GM12878 (cell line): ENCODE results near the gene VPS52. TPM values are rescaled to one million over a fixed set of nuclear protein-coding genes. Genes with fewer than 3 reads are reported as not detected.

Experiments
- BMI1 ChIP-seq: fragments of 450-650 bp; IDR thresholded peaks from 2 replicates; pipeline ENCODE4 v1.6.1; 2016; ENCODE audit warnings: mild to moderate bottlenecking, moderate library complexity, borderline replicate concordance
- CBX5 ChIP-seq: sonication (generic); IDR thresholded peaks from 2 replicates; pipeline ENCODE4 v1.6.1; 2016; ENCODE audit warnings: low read depth, moderate library complexity, mild to moderate bottlenecking, inconsistent platforms
- IRF4 ChIP-seq: IDR thresholded peaks from 2 replicates; pipeline ENCODE4 v1.6.1; 2011; ENCODE audit warnings: low read depth, low read length
- JUNB ChIP-seq: IDR thresholded peaks from 2 replicates; pipeline ENCODE4 v1.6.1; 2016; ENCODE audit warnings: antibody characterized with exemption, mild to moderate bottlenecking
- KAT2A ChIP-seq: conservative IDR thresholded peaks from 2 replicates; pipeline ENCODE4 v1.6.1; 2011; ENCODE audit warnings: low read depth, low read length; ENCODE audit not compliant: control insufficient read depth
- KDM1A ChIP-seq: fragments of 200-600 bp; sonication (generic); IDR thresholded peaks from 2 replicates; pipeline ENCODE4 v1.6.1; 2016; ENCODE audit warnings: borderline replicate concordance
- PAX8 ChIP-seq: fragments of 450-650 bp; IDR thresholded peaks from 2 replicates; pipeline ENCODE4 v1.6.1; 2017; ENCODE audit warnings: mild to moderate bottlenecking, moderate library complexity
- POLR2AphosphoS2 ChIP-seq: IDR thresholded peaks from 2 replicates; pipeline ENCODE4 v1.6.1; 2011; ENCODE audit warnings: low read depth, mild to moderate bottlenecking, low read length, improper control_type of control experiment, moderate library complexity
- TAF1 ChIP-seq: IDR thresholded peaks from 2 replicates; pipeline ENCODE4 v1.6.1; 2011; ENCODE audit warnings: mild to moderate bottlenecking, low read depth, low read length, borderline replicate concordance
- TARDBP ChIP-seq: IDR thresholded peaks from 2 replicates; pipeline ENCODE4 v1.6.1; 2016; ENCODE audit warnings: borderline replicate concordance
- ZBED1 ChIP-seq: IDR thresholded peaks from 2 replicates; pipeline ENCODE4 v1.6.1; 2016; ENCODE audit warnings: borderline replicate concordance
- polyA plus RNA-seq, 11 experiments: library from polyadenylated mRNA; depleted of rRNA in 4 of 11; unstranded in 6 of 11; stranded (reverse) in 5 of 11; fragments of >200 nt; fragmentation: Nextera tagmentation in 4 of 11; fragmentation: Illumina TruSeq in 1 of 11; extraction: Ambion mirVana in 4 of 11; extraction: Trizol in 1 of 11; gene quantifications; 1 replicate in 1 of 11; 2 replicates in 10 of 11; pipeline versions ENCODE4 v1.2.1 to v1.2.3, GENCODE V29; 2011 to 2016; ENCODE audit warnings: inconsistent platforms in 2 of 11, missing spikeins in 2 of 11, low read depth in 1 of 11
- total RNA-seq, 4 experiments: library from RNA; depleted of rRNA in 3 of 4; stranded (reverse); fragments of >200 nt in 3 of 4; fragmentation: Illumina TruSeq in 1 of 4; extraction: Trizol in 1 of 4; gene quantifications; 2 replicates each; pipeline versions ENCODE4 v1.2.1 to v1.2.3, GENCODE V29; 2013 to 2021
- TF ChIP-seq, protein P1 (sequence below): IDR thresholded peaks from 2 replicates; pipeline ENCODE4 v1.6.1; 2012; ENCODE audit warnings: mild to moderate bottlenecking, low read depth, low read length
- TF ChIP-seq, protein P2 (sequence below): fragments of 450-650 bp; IDR thresholded peaks from 2 replicates; pipeline ENCODE4 v1.6.1; 2017; ENCODE audit warnings: antibody characterized with exemption, mild to moderate bottlenecking, moderate library complexity
- TF ChIP-seq, protein P3 (sequence below): fragments of 450-650 bp; IDR thresholded peaks from 2 replicates; pipeline ENCODE4 v1.6.1; 2017; ENCODE audit warnings: mild to moderate bottlenecking, moderate library complexity
- TF ChIP-seq, protein P4 (sequence below): fragments of 450-650 bp; IDR thresholded peaks from 2 replicates; pipeline ENCODE4 v1.6.1; 2014; ENCODE audit warnings: mild to moderate bottlenecking

Gene VPS52
- total and polyA plus RNA-seq, 10 of the 15 experiments (the other 5 are each of a cell fraction or from before 2014, with no cell fraction given) = 11.3 to 52.7 (median 36.7) TPM

DNA sequence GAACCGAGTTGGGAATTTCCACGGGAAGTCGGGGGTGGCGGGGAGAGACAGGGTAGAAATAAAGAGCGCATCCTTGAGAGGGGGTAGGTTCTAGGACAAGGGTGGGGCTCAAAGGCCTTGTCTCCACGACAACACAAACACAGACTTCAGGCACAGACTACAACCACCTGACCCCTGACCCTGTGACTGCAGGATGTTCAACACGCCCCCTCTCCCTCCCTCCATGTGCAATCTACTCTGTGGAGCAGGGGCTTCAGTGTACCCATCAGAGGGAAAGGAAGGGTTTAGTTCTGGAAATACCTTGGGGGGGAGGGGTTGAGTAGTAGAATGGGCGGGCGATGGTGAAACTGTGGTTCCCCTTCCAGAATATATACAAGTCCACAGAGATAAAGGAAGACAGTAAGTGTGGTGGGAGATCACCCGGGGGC, 42.9 kb upstream of the VPS52 start (continued):
- TF ChIP-seq, protein P1, sequence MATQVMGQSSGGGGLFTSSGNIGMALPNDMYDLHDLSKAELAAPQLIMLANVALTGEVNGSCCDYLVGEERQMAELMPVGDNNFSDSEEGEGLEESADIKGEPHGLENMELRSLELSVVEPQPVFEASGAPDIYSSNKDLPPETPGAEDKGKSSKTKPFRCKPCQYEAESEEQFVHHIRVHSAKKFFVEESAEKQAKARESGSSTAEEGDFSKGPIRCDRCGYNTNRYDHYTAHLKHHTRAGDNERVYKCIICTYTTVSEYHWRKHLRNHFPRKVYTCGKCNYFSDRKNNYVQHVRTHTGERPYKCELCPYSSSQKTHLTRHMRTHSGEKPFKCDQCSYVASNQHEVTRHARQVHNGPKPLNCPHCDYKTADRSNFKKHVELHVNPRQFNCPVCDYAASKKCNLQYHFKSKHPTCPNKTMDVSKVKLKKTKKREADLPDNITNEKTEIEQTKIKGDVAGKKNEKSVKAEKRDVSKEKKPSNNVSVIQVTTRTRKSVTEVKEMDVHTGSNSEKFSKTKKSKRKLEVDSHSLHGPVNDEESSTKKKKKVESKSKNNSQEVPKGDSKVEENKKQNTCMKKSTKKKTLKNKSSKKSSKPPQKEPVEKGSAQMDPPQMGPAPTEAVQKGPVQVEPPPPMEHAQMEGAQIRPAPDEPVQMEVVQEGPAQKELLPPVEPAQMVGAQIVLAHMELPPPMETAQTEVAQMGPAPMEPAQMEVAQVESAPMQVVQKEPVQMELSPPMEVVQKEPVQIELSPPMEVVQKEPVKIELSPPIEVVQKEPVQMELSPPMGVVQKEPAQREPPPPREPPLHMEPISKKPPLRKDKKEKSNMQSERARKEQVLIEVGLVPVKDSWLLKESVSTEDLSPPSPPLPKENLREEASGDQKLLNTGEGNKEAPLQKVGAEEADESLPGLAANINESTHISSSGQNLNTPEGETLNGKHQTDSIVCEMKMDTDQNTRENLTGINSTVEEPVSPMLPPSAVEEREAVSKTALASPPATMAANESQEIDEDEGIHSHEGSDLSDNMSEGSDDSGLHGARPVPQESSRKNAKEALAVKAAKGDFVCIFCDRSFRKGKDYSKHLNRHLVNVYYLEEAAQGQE = no peak
- TF ChIP-seq POLR2AphosphoS2 = peak; percentile 41; the same call in 1 of the 2 replicates
- TF ChIP-seq, protein P2, sequence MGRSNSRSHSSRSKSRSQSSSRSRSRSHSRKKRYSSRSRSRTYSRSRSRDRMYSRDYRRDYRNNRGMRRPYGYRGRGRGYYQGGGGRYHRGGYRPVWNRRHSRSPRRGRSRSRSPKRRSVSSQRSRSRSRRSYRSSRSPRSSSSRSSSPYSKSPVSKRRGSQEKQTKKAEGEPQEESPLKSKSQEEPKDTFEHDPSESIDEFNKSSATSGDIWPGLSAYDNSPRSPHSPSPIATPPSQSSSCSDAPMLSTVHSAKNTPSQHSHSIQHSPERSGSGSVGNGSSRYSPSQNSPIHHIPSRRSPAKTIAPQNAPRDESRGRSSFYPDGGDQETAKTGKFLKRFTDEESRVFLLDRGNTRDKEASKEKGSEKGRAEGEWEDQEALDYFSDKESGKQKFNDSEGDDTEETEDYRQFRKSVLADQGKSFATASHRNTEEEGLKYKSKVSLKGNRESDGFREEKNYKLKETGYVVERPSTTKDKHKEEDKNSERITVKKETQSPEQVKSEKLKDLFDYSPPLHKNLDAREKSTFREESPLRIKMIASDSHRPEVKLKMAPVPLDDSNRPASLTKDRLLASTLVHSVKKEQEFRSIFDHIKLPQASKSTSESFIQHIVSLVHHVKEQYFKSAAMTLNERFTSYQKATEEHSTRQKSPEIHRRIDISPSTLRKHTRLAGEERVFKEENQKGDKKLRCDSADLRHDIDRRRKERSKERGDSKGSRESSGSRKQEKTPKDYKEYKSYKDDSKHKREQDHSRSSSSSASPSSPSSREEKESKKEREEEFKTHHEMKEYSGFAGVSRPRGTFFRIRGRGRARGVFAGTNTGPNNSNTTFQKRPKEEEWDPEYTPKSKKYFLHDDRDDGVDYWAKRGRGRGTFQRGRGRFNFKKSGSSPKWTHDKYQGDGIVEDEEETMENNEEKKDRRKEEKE = no peak
- TF ChIP-seq, protein P3, sequence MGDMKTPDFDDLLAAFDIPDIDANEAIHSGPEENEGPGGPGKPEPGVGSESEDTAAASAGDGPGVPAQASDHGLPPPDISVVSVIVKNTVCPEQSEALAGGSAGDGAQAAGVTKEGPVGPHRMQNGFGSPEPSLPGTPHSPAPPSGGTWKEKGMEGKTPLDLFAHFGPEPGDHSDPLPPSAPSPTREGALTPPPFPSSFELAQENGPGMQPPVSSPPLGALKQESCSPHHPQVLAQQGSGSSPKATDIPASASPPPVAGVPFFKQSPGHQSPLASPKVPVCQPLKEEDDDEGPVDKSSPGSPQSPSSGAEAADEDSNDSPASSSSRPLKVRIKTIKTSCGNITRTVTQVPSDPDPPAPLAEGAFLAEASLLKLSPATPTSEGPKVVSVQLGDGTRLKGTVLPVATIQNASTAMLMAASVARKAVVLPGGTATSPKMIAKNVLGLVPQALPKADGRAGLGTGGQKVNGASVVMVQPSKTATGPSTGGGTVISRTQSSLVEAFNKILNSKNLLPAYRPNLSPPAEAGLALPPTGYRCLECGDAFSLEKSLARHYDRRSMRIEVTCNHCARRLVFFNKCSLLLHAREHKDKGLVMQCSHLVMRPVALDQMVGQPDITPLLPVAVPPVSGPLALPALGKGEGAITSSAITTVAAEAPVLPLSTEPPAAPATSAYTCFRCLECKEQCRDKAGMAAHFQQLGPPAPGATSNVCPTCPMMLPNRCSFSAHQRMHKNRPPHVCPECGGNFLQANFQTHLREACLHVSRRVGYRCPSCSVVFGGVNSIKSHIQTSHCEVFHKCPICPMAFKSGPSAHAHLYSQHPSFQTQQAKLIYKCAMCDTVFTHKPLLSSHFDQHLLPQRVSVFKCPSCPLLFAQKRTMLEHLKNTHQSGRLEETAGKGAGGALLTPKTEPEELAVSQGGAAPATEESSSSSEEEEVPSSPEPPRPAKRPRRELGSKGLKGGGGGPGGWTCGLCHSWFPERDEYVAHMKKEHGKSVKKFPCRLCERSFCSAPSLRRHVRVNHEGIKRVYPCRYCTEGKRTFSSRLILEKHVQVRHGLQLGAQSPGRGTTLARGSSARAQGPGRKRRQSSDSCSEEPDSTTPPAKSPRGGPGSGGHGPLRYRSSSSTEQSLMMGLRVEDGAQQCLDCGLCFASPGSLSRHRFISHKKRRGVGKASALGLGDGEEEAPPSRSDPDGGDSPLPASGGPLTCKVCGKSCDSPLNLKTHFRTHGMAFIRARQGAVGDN = no peak
- TF ChIP-seq KAT2A = no peak
- no peak for TF ChIP-seq CBX5
- TF ChIP-seq PAX8 = no peak
- no peak for TF ChIP-seq TARDBP
- TF ChIP-seq TAF1 = no peak
- no peak for TF ChIP-seq ZBED1
- TF ChIP-seq, protein P4, sequence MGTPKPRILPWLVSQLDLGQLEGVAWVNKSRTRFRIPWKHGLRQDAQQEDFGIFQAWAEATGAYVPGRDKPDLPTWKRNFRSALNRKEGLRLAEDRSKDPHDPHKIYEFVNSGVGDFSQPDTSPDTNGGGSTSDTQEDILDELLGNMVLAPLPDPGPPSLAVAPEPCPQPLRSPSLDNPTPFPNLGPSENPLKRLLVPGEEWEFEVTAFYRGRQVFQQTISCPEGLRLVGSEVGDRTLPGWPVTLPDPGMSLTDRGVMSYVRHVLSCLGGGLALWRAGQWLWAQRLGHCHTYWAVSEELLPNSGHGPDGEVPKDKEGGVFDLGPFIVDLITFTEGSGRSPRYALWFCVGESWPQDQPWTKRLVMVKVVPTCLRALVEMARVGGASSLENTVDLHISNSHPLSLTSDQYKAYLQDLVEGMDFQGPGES = no peak
- peak; percentile 70 for TF ChIP-seq BMI1
- no peak for TF ChIP-seq JUNB
- no peak for TF ChIP-seq KDM1A
- no peak for TF ChIP-seq IRF4
